Endometrial microvascular endothelial cells (primary cell): ENCODE measurements around the gene RTN1. TPM values are rescaled to one million over a fixed set of nuclear protein-coding genes. Genes with fewer than 3 reads are reported as not detected.

ENCODE experiments used
- in situ Hi-C: cut with HindIII; loops from 2 replicates; pipeline ENCODE4 v1.10.0; 2017; ENCODE audit warnings: low sequenced_read_pairs, low pct_unique_long_range_greater_than_20kb; ENCODE audit errors: inconsistent ontology term
- total RNA-seq: library from RNA; depleted of rRNA; stranded (reverse); fragments of >200 nt; gene quantifications from one replicate; pipeline ENCODE4 v1.2.3, GENCODE V29; 2015; ENCODE audit errors: inconsistent ontology term

Gene RTN1
- total RNA-seq, 1 donor from 2014 or later = 14.0 TPM

GRCh38 chr14:59823179-59823578 lies 47.4 kb downstream of the RTN1 start:
- in situ Hi-C loops = no loop called here

- in situ Hi-C loops = no loop called here
These were observed 51.0 kb downstream of the RTN1 start for GRCh38 chr14:59819446-59820088.

GRCh38 chr14:59816941-59817340 lies 53.6 kb downstream of the RTN1 start:
- in situ Hi-C loops = no loop called here

GRCh38 chr14:59814988-59815387 lies 55.6 kb downstream of the RTN1 start:
- in situ Hi-C loops = no loop called here

GRCh38 chr14:59811815-59812214 lies 58.8 kb downstream of the RTN1 start:
- in situ Hi-C loops = no loop called here

GRCh38 chr14:59811073-59811472 lies 59.5 kb downstream of the RTN1 start:
- in situ Hi-C loops = no loop called here

- in situ Hi-C loops = no loop called here
These were observed 67.5 kb downstream of the RTN1 start for GRCh38 chr14:59803052-59803540.

- in situ Hi-C loops = no loop called here
These were observed 82.4 kb downstream of the RTN1 start for GRCh38 chr14:59788176-59788575.

- in situ Hi-C loops = no loop called here
These were observed 83.4 kb downstream of the RTN1 start for GRCh38 chr14:59787045-59787674.

- in situ Hi-C loops = no loop called here
These were observed 84.9 kb downstream of the RTN1 start for GRCh38 chr14:59785629-59786028.

GRCh38 chr14:59782760-59783159 lies 87.8 kb downstream of the RTN1 start:
- in situ Hi-C loops = no loop called here

- in situ Hi-C loops = no loop called here
These were observed 93.5 kb downstream of the RTN1 start for GRCh38 chr14:59777006-59777579.

GRCh38 chr14:59776468-59776867 lies 94.1 kb downstream of the RTN1 start:
- in situ Hi-C loops = no loop called here

- in situ Hi-C loops = no loop called here
These were observed 98.3 kb downstream of the RTN1 start for GRCh38 chr14:59772233-59772632.

- in situ Hi-C loops = no loop called here
These were observed 99.0 kb downstream of the RTN1 start for GRCh38 chr14:59771577-59771976.

GRCh38 chr14:59769586-59769985 lies 101.0 kb downstream of the RTN1 start:
- in situ Hi-C loops = no loop called here

GRCh38 chr14:59768855-59769375 lies 101.7 kb downstream of the RTN1 start:
- in situ Hi-C loops = no loop called here

- in situ Hi-C loops = no loop called here
These were observed 108.7 kb downstream of the RTN1 start for GRCh38 chr14:59761851-59762250.

GRCh38 chr14:59755409-59756135 lies 115.0 kb downstream of the RTN1 start:
- in situ Hi-C loops = no loop called here
